HEK293 (cell line): ENCODE data around the gene NOS1AP.

Experiments used
- REPIN1 ChIP-seq: fragments of 450-650 bp; formaldehyde crosslinking; IDR thresholded peaks from 2 replicates; pipeline ENCODE4 v1.5.1; 2017; ENCODE audit warnings: missing biosample characterization, missing genetic modification characterization, low read depth
- ZNF202 ChIP-seq: fragments of 450-650 bp; formaldehyde crosslinking; IDR thresholded peaks from 2 replicates; pipeline ENCODE4 v1.5.1; 2016; ENCODE audit warnings: missing biosample characterization, missing genetic modification characterization, borderline replicate concordance
- ZNF530 ChIP-seq: fragments of 450-650 bp; formaldehyde crosslinking; IDR thresholded peaks from 2 replicates; pipeline ENCODE4 v1.5.1; 2016; ENCODE audit warnings: low read depth, missing biosample characterization, missing genetic modification characterization
- ZNF585B ChIP-seq: fragments of 450-650 bp; formaldehyde crosslinking; IDR thresholded peaks from 2 replicates; pipeline ENCODE4 v1.5.1; 2016; ENCODE audit warnings: missing biosample characterization, missing genetic modification characterization
- TF ChIP-seq, protein P1 (sequence below): fragments of 450-650 bp; IDR thresholded peaks from 2 replicates; pipeline ENCODE4 v1.5.1; 2018; ENCODE audit warnings: missing biosample characterization, missing genetic modification characterization
- TF ChIP-seq, protein P2 (sequence below): fragments of 450-650 bp; formaldehyde crosslinking; IDR thresholded peaks from 2 replicates; pipeline ENCODE4 v1.5.1; 2016; ENCODE audit warnings: missing biosample characterization, missing genetic modification characterization

DNA sequence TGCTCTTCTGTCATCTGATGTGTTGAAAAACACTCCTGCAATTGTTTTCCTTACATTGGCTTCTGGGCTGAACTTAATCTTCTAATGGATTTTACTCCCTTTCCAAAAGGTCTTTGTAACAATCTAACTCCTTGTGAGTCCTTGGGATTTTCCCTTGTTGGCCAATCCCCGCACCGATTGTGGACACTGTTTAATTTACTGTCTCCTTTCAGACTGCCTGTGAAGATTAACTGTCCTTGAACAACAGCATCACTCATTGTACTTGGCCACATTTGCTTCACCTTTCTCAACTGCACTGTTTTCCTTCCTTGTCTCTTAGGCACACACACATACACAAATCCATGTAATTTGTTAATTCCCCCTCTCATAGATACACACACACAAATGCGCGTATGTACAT lies 186.8 kb downstream of the NOS1AP start:
- no peak for TF ChIP-seq REPIN1 (tag by site-specific recombination)
- TF ChIP-seq, protein P1, sequence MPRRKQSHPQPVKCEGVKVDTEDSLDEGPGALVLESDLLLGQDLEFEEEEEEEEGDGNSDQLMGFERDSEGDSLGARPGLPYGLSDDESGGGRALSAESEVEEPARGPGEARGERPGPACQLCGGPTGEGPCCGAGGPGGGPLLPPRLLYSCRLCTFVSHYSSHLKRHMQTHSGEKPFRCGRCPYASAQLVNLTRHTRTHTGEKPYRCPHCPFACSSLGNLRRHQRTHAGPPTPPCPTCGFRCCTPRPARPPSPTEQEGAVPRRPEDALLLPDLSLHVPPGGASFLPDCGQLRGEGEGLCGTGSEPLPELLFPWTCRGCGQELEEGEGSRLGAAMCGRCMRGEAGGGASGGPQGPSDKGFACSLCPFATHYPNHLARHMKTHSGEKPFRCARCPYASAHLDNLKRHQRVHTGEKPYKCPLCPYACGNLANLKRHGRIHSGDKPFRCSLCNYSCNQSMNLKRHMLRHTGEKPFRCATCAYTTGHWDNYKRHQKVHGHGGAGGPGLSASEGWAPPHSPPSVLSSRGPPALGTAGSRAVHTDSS (tag by site-specific recombination), result no peak
- TF ChIP-seq, protein P2, sequence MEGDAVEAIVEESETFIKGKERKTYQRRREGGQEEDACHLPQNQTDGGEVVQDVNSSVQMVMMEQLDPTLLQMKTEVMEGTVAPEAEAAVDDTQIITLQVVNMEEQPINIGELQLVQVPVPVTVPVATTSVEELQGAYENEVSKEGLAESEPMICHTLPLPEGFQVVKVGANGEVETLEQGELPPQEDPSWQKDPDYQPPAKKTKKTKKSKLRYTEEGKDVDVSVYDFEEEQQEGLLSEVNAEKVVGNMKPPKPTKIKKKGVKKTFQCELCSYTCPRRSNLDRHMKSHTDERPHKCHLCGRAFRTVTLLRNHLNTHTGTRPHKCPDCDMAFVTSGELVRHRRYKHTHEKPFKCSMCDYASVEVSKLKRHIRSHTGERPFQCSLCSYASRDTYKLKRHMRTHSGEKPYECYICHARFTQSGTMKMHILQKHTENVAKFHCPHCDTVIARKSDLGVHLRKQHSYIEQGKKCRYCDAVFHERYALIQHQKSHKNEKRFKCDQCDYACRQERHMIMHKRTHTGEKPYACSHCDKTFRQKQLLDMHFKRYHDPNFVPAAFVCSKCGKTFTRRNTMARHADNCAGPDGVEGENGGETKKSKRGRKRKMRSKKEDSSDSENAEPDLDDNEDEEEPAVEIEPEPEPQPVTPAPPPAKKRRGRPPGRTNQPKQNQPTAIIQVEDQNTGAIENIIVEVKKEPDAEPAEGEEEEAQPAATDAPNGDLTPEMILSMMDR (tag by site-specific recombination), result no peak
- TF ChIP-seq ZNF530 (tag by site-specific recombination), result no peak
- TF ChIP-seq ZNF202, result no peak
- no peak for TF ChIP-seq ZNF585B
